NCI-H524 treated with DMSO at 0.1 percent for 48 hours (cell line): ENCODE results near the gene GNAZ.

Source experiments
- DNase-seq: peaks from one replicate; lab custom pipeline; 2025; lab: John Stamatoyannopoulos, UW

Gene GNAZ

DNA sequence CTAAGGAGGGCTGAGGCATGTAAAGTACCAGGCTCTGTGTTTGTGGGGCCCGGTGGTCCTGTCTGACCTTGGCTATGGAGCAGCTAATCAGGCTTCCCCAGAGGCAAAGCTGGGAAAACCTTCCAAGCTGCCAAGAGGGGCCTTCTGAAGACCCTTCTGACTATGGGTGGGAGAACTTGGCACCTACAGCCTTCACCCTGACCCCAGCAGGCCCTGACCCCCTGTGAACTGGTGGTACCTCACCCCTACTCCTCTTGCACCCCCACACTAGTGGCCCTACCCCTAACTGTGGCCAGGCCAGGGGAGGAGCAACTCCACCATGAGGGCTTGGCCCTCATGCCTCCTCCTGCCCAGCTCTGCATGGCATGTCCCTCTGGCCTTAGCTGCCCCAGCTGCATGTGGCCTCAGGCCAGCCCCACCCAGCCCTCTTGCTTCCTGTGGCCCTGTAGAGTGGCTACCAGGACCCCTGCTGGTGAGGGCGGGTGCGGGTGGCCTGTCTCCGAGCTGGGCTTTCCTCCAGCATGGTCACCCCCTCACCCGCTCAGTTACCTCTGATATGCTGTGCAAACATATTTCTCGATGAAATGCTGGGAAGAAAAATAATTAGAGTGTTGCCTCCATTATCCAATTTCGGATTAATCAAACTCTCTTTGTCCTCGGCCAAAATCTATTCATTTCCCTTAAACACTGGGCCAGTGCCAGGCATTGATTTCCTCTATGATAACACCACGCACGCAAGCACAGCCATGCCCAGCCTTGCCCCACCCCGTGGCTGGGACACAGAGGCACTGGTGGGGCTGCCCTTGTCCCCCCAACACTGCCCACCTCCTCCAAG, 7.5 kb downstream of the GNAZ start:
- no peak for DNase-seq

DNA sequence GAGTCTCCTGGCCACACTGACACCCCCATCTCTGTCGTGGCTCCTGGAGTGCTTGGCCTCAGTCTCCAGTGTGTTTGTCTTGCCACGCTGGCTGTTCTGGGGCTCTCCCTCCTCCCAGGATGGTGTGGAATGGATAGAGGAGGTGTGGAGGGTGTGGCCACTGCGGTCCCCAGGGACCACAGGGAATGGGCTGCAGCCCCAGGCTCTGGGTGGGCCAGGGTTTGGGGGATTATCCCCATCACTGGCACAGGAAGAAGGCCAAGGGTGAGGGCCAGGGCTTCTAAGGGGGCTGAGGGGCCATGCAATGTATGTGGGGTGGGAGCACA, 8.1 kb downstream of the GNAZ start:
- DNase-seq: no peak

DNA sequence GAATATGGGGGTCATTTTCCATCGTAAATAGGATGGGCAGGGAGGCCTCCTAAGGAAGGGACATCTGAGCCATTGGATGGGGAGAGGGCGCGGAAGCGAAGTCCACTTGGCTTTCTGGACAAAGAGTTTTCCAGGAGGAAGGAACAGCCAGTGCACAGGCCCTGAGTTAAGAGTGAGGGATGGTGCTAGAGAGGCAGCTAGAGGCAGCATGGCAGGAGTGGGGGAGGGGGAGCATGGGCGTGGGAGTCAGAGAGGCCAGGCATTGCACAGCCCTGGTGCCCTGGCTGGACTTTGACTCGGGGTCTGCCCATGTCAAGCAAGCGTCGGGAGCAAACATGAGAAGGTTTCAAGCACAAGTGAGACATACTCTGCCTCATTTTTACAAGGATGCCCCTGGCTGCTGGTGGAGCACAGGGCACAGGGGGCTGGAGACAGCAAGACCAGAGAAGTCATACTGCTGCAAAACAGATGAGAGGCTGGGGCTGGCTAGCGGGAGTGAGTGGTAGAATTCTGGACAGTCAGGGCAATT, 9.0 kb downstream of the GNAZ start:
- DNase-seq: no peak

DNA sequence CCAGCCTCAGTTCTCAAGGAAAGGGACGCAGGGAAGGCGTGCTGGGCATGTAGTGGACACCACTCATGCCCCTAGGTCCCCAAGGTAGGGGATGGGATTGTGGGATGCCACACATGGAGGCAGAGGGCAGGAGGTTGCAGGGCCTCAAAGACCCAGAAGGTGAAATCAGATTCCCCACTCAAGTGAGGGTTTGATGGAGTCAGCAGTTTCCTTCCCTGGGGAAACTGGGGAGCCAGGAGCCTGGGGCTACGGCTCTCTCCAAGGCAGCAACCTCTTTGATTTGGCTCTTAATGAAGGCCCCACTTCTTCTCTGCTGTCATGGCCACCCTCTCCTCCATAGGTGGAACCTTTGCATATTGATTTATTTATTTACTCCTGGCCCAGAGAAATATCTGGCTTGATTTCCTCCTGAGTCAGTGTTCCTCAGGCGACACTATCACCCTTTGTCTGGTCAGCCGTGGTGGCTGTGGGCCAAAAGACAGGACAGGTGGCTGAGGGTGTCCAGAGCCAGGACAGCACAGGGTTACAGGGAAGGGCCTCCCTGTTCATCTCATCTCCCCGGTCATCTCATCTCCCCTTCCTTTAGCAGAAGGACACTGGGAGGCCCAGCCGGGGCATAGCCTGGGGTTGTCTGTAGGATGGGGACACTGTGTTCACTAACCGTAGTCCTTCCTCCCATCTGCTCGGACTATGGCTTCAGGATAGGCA, 9.6 kb downstream of the GNAZ start:
- DNase-seq: no peak

DNA sequence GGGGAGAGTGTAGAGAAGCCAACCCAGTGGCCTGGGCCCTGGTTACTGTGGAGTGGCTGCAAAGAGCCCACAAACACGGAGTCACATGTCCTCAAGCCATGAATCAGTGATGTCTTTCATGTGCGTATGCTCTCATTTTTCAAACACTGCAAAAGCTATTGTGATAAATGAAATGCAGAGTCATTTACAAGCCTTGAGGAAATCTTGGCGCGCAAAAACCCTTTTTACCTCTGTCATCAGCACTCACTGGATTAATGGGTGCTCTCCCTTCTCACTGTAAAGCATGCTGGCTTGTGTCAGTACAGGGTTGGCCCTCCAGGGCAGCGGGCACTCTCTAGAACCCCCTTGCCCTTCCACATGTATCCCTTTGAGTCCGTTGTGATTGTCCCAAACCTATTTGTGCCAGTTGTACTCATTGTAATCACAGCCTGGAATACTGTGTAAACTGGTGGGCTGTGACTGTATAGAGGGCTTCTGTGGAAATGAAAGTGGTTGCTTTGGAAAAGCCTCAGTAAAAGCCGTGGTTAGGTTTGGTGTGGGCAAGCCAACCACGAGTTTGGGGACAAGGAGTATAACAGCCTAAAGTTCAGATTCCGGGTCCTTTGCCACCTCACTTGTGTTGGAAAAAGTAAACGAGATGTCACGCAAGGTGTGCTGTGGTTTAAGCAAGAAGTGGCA, 10.4 kb downstream of the GNAZ start:
- no peak for DNase-seq

DNA sequence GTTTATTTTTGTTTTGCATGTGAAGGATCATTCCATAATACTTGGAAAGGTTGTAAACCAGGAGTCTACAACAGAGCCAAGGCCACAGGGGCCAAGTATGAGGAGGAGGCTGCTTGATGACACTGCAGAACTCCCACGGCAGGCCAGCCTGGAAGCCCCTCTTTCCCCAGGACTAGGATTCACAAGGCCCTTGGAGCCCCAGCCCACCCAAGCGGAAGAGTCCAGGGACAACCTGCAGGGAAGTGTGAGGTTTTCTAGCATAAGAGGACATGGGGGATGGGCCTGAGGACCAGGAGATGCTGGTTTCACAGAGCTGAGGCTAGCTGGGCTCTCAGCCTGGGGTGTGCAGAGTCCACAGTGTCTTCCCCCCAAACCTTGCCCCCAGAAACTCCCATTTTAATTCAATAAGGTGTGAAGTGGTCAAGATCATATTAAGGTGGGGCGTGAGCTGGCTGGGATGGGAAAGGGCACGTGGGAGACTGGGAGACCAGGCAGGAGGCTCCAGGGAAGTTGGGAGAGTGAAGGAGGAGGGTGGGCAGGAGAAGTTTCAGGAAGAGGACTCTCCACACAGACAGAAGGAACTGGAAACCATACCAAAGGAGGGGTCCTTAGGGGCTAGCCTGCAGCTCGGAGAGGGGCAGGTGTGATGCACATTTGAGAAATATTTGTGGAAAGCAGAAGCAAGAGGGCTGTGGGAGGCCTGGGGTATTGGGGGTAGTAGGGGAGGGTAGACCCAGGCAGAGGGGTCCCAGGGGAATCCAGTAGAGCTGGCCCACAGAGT, 12.4 kb downstream of the GNAZ start:
- no peak for DNase-seq

DNA sequence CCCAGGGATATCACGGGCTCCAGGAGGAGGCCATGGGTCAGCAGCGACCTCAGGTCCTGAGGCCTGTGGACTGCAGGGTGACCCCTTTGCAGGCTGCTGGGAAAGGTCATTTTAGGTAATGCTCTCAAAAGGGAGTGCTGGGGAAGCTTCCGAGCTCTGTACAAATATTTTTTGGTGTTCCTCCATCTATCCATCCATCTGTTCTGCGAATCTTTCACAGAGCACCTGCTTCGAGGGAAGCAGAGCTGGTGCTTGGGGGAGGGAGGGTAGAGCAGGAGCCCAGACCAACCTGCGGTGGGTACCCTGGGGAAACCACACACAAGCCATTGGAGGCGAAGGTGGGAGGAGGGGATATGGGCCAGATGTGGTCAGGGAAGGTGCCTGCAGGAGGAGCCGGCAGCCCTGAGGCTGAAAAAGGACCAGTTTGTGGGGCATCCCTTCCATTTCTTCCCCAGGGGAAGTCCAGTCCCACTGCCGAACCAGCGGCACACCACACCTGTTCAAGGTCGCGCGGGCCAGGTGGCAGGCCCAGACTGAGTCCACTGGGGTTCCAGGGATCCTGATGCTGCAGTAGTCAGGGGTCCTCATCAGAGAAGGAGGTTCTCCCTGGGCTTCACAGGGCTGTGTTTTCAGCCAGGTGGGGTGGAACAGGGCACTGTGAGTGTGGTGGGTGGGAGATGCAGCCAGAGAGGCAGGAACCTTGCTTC, 13.1 kb downstream of the GNAZ start:
- no peak for DNase-seq

DNA sequence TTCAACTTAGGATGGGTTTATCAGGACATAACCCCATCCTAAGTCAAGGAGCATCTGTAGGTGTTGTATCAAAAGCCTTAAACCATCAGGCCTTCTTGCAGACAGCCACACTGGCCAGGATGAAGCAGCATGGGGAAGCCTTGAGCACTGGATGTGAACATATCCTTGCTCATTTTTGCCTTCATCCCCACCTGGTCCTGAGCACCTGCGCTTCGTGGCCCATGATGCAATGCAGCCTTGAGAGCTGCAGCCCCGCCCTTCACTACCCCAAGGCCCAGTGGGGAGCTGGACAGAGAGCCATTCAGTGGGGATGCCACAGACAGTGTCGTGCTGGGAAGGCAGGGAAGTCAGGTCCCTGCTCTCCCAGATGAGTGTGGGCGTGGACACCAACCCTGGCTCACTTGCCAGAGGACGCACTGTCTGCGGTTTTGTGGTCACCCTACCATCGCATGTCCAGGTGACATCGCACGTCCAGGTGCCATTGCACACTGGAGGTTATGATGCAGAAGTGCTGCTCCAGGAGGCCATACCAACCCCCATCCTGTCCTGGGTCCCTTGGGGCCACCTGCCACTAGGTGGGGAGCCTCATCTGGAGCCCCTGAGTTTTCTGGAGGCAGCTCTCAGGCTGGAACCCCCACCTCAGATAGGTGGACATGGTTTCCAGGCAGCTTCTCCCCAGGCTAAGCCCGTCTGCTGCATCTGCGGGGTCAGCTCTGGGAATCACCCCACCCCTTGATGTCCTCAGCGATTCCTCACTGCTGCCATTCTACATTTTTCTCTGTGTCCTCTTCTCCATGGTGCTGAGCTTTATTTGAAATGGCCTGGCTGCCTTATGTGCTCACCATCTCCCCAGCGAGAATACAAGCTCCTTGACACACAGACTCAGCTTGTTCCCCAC, 14.4 kb downstream of the GNAZ start:
- no peak for DNase-seq

DNA sequence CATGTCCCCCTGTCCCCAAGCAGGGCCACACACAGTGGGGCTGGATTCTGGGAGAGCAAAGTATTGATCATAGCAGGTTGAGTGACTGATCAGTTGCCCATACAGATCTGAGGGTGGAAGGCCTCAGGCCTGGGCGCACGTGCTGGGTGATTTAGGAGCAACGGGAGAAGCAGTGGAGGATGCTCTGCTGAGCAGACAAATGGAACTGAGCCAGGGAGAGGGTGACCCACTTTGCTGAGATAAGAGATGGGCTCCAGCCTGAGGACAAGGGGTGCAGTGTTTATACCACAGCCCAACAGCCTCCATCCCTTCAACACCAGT, 15.0 kb downstream of the GNAZ start:
- DNase-seq: no peak

DNA sequence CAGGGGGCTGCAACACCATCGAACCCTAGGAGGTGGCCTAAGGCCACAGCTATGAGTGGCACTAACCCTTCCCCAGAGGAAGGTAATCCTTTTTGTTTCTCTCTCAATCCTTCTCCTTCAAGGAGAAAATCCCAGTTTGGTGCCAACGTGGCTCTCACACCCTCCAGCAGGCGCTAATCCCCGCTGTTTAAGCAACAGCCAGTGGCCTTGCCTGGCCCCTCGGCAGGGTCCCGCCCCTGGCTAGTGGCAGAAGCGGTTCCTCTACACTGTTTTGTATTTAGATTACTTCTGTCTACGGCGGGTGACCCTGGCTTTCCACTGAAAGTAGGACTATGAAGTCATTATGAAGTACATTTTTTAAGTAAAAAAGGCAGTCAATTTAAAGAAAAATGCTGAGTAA, 15.5 kb downstream of the GNAZ start:
- no peak for DNase-seq

DNA sequence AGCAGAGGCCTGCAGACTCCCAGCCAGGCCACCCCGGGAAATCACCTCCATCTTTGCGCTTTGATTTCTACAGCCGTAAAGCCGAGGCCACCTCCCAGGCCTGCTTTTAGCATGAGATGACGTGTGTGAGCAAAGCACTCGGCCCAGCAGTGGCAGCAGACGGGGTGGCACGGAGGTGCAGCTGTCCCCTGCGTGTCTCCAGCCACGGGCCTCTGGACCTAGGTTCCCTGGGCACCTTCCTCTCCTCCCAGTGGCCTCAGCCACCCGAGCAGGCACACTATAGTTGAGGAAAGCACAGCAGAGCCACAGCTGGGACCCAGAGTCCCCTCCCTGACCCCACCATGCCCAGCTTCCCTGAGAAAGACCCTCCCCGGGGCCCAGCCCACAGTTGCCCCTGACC, 15.9 kb downstream of the GNAZ start:
- DNase-seq: no peak

DNA sequence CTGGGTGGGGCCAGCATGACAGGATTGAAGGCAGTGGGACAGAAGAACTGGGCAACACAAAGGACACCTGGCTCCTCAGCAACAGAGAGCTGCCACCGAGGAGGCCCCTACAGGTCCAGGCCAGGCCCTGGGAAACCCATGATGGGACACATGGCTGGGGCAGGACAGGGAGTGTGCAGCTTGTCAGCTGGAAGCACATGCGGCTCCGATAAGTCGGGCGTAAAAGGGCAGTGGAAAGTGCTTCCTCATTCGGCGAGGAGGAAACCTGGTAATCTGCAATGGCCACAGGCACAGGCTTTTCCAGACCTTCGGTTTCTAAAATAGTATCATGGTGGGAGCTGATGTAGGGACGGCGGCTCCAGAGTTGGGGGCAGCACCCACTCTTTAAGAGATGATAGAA, 16.5 kb downstream of the GNAZ start:
- no peak for DNase-seq

DNA sequence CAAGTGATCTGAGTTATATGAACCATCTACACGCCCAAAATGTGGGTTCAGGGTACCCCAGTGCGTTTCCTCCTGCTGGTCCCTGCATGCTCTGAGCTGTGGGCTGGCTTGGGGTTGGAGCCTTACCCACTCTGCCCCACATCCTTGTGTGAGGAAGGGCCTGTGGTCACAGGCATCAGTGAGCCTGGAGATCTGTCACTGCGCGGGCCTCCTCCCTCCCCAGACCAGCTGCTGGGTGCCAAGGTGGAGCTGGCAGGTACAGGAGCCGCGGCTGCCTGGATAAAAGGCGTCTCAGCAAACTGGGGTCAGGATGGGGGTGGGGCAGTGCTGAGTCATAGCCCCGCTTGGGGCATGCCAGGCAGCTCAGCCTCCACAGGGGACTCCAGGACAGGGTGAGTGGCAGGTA, 17.9 kb downstream of the GNAZ start:
- DNase-seq: no peak

DNA sequence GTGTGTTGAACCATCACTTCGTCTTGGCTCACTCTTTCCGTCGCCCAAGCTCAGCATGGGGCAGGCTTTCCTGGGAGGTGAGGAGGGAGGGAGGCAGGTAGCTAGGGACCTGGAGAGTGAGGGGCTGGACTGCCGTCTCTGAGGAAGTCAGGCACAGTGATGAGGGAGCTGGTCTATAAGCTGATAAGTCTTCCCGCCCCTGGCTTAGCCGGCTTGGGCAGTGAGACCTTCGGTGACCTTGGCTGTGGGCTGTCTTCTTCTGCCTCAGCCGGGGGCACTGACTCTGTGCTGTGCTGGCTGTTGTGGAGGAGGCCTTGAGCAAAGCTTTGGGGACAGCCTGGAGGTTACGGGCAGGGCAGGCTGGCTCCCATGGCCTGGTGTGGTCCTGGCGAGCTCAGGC, 18.7 kb downstream of the GNAZ start:
- DNase-seq: no peak

DNA sequence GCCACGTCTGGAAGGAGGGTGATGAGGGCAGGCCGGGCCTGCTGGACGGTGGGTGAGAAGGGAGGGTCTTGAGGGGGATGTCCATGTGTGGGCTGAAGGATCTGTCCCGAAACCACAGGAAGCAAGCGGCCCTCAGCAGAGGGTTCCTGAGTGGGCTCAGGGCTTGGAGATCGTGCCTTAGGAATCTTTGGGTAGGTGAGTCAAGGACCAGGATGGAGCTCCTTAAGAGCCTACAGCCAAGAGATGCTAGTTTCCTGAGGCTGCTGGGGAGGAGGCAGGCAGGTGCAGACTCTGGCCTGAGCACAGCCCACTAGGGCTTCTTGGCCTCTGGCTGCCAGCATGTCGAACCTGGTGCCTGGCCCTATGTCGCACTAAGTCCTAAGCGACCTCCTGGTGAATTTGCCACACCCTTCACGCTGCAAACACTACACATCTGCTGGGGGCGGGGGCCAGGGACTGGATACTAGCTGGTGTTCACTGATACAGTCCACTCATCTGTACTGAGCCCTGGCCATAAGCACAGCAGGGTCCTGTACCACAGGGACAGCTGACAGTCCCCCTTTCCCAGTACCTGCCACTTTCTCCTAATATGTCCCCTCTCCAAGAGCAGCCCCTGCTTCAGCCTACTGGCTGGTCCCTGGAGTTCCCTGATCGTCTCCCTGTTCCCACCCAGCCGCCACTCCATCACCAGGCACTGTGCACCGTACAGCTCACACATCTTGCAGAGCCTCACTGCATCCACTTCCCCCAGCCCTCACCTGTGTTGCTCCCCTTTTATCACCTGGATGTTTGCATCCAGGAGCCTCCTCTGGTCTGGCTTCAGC, 19.5 kb downstream of the GNAZ start:
- DNase-seq: no peak

DNA sequence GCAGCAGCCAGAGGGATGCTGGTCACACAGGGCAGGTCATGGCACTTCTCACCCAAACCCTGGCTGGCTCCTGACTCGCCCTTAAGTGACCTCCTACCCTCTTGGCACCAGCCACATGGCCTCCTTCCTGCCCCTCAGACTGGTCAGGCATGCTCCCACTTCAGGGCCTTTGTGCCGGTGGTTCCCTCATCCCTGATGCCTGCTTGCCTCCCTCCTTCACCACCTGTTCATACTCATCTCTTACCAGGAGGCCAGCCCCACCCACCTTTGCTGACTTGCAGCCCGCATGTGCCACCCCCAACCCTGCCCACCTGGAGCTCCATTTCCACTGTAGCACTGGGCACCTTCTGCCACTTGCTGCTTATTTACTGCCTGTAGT, 20.1 kb downstream of the GNAZ start:
- DNase-seq: no peak

DNA sequence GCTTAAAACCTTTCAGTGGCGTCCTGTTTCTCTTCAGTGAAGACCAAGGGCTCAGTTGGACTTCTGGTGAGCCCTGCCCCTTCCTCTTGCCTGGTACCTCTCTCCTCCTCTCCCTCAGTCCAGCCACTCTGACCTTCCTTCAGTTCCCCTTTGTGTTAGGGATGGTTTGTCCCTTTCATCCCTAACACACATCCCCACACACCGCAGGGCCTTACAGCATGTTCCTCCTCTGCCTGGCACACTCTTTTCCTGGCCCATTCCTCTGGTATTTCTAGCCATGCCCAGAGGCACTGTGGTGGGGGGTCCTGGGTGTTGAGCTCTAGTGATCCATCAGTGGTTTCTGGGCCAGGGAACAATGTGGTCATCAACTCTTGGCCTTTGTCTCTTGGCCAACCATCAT, 21.4 kb downstream of the GNAZ start:
- no peak for DNase-seq

DNA sequence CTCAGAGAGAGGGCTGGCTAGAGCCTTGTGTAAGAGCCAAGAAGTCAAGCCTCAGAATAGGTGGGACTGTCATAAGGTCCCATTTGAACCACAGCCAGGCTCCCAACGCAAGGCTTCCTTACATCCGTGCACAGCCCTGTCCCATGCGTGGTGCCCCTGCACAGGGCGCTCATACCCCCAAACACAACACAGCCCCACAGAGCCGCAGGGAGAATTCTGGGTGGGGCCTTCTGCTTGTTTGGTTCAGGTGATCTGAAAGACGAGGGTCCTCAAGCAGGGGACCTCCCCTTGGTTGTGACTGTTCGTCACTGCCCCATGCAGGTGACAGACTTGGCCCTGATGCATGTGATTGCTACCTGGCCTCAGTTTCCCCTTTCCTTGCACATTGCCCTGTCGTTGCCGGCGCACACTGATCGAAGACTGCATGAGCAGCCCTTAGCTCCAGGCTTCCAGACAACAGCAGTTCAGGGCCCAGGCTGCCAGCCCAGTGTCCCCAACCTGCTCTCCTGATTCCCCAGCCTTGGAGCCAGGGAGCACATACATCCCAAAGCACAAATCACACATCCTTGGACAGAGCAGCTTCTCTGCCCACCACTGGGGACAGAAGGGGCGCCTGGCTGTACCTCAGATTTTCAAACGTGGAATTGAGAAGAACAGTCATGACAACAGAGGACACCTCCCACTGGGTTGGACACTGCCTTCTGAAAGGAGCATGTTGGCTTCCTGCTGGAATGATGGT, 22.1 kb downstream of the GNAZ start:
- DNase-seq: no peak
